Astrocyte of the cerebellum (primary cell): ENCODE results near the gene PLAC9.

Experiments
- DNase-seq: peaks from one replicate; pipeline ENCODE4 v3.0.0-alpha.2; 2011; ENCODE audit warnings: low read depth
- H3K4me3 ChIP-seq: 2 replicates; pipeline ENCODE4 v1.5.1; 2011; ENCODE audit warnings: mild to moderate bottlenecking, low read depth, low read length, moderate library complexity
- CTCF ChIP-seq: IDR thresholded peaks from 2 replicates; pipeline ENCODE4 v1.5.1; 2012; ENCODE audit warnings: low read length, low read depth, moderate library complexity, mild to moderate bottlenecking; ENCODE audit errors: missing control alignments
- in situ Hi-C: cut with HindIII; loops from 2 replicates; pipeline ENCODE4 v1.10.0; 2017; ENCODE audit warnings: low sequenced_read_pairs

PLAC9 gene

GRCh38 chr10:80182986-80183385, 50.5 kb downstream of the PLAC9 start:
- no peak for TF ChIP-seq CTCF
- in situ Hi-C loops: no loop called here
- H3K4me3 ChIP-seq: no peak overlapping the region
- DNase-seq: no peak

GRCh38 chr10:80183436-80183835, 50.9 kb downstream of the PLAC9 start:
- no peak for TF ChIP-seq CTCF
- DNase-seq: no peak
- in situ Hi-C loops: no loop called here
- no peak overlapping the region for H3K4me3 ChIP-seq

- TF ChIP-seq CTCF: no peak
- DNase-seq: no peak
- in situ Hi-C loops: no loop called here
- no peak overlapping the region for H3K4me3 ChIP-seq
These were observed 51.8 kb downstream of the PLAC9 start for GRCh38 chr10:80184291-80184690.

- no peak for TF ChIP-seq CTCF
- no peak for DNase-seq
- no peak overlapping the region for H3K4me3 ChIP-seq
- in situ Hi-C loops: no loop called here
These were observed 53.2 kb downstream of the PLAC9 start for GRCh38 chr10:80185578-80186299.

- TF ChIP-seq CTCF: no peak
- no peak for DNase-seq
- H3K4me3 ChIP-seq: no peak overlapping the region
- in situ Hi-C loops: no loop called here
These were observed 54.0 kb downstream of the PLAC9 start for GRCh38 chr10:80186364-80187012.

GRCh38 chr10:80187060-80187459, 54.5 kb downstream of the PLAC9 start:
- in situ Hi-C loops: no loop called here
- TF ChIP-seq CTCF: no peak
- no peak for DNase-seq
- H3K4me3 ChIP-seq: no peak overlapping the region
